HS-27A (cell line): ENCODE data around the gene PEPD.

Experiments
- DNase-seq: peaks from one replicate; pipeline ENCODE4 v3.0.0-alpha.2; 2012; ENCODE audit warnings: low read depth, missing footprints

The PEPD gene

GRCh38 chr19:33458807-33459206 lies 62.8 kb downstream of the PEPD start:
- no peak for DNase-seq

DNA sequence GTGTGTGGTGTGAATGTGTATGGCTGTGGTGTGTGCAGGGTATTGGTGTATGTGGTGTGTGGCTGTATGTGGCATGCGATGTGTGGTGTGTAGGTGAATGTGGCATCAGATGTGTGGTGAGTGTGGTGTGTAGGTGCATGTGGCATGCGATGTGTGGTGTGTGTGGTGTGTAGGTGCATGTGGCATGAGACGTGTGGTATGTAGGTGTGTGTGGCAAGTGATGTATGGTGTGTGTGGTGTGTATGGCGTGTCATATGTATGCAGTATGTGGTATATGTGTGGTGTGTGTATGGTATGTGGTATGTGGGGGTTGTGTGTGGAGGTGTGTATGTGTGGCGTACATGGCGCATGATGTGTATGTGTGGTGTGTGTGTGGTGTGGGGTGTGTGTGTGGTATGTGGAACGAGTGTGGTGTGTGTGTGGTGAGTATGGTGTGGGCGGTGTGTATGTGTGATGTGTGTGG lies 63.4 kb downstream of the PEPD start:
- no peak for DNase-seq

GRCh38 chr19:33456845-33457220 lies 64.8 kb downstream of the PEPD start:
- no peak for DNase-seq

DNA sequence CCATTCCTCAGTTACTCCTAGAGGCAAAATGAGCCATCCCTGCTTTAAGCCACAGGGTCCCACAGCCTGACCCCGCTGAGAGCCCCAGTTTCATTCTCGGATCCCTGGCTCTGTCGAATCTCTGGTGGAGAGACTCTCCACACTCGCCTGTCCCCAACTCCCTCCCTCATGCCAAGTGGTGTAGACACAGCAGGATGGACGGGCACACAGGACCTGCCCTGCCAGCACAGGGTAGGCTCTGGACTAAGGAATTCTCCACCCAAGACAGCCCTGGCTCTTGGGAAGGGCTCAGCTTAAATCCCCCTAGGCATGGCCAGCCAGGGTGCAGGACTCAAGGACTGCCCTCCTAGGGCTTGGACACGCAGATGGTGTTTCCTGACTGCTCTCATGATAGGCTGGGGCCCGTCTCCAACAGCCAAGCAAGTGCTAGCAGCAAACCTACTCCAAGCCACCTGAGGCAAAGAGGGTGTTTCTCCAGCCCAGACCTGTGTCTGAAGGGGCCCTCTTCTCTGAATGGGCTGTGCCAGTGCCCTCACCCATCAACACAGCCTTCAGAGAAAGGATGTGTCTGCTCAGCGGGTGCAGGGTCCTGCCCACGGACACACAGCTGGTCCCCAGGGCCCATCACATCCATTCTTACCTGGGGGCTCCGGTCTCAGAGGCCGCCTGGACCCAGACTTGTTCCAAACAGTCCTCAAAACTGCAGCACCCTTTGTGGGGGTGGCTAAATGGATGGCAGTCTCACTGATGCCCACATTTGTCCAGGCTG lies 65.3 kb downstream of the PEPD start:
- DNase-seq, result no peak

GRCh38 chr19:33453265-33453664 lies 68.3 kb downstream of the PEPD start:
- DNase-seq, result no peak

GRCh38 chr19:33450689-33451088 lies 70.9 kb downstream of the PEPD start:
- no peak for DNase-seq

GRCh38 chr19:33449799-33450198 lies 71.8 kb downstream of the PEPD start:
- DNase-seq, result no peak

GRCh38 chr19:33448159-33448516 lies 73.5 kb downstream of the PEPD start:
- no peak for DNase-seq

GRCh38 chr19:33447336-33448158 lies 74.0 kb downstream of the PEPD start:
- no peak for DNase-seq

GRCh38 chr19:33446330-33447293 lies 75.0 kb downstream of the PEPD start:
- no peak for DNase-seq

- no peak for DNase-seq
Measured at GRCh38 chr19:33445442-33446329, 75.9 kb downstream of the PEPD start.

DNA sequence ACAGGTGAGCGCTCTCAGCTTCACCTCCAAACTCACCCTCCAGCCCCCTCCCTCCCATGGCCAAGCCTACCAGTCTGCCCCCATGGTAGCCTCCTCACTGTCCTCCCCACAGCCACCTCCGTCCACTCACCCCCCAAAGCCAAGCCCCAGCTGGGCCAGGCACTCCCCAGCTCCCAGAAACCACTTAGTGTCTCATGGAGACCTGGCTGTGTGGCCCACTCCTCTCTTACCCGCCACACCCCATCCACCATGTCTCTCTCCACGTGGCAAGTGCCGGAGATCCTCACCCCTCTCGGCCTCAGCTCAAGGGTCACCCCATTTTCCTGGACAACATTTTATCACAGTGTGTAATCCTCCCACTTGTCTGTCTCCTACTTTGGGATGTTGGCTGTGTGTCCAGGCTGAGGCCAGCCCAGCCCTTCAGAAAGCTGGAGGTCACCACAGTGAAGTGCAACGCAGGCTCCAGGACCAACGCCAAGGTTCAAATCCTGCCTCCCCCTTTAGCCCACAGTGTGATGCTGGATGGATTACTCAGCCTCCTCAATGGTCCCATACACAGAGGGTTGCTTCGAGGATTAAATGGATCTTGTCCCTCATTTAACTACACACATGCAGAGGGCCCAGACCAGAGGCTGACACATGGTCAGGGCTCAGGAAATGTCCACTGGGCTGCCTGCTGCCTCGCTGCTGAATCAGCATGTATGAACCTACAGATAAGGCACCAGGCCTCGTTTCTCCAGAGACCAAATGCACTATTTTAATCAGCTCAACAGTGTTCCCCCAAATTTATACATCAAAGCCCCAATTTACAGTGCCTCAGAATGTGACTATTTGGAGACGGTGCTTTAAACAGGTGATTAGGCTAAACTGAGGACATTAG lies 76.8 kb downstream of the PEPD start:
- no peak for DNase-seq

GRCh38 chr19:33443638-33444561 lies 77.7 kb downstream of the PEPD start:
- no peak for DNase-seq

- no peak for DNase-seq
Measured at GRCh38 chr19:33442706-33443105, 78.9 kb downstream of the PEPD start.

DNA sequence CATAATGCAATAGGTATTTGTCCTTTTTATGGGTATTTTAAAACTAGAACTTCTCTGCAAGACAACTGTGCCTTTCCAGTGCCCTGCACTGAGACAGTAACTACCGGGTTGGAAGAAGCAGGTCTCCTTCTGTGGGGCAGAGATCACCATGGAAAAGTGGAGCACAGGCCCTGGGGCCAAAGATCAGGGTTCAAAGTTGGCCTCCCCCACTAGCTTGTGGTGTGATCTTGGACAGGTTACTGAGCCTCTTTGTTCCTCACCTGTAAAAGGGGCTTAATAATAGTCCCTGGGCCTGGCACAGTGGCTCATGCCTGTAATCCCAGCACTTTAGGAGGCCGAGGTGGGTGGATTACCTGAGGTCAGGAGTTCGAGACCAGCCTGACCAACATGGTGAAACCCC lies 79.8 kb downstream of the PEPD start:
- DNase-seq, result no peak

- DNase-seq, result no peak
Measured at GRCh38 chr19:33441277-33441699, 80.3 kb downstream of the PEPD start.

GRCh38 chr19:33440682-33441081 lies 80.9 kb downstream of the PEPD start:
- no peak for DNase-seq

DNA sequence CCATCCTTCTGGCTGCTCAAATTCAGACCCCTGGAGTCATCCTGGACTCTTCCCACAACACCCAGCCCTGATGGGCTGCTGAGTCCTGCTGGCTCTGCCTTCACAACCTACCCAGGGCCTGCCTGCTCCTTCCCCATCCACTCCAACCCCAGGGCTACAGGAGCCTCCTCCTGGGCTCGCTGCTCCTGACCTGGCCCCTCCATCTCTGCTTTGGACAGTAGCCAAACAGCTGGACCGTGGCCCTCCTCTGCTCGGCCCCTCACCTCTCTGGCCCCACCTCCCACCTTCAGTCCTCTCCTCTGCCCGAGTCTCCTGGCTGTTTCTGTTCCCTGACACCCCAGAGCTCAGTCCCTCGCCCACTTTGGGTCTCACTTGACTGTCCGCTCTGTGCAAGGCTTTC lies 81.3 kb downstream of the PEPD start:
- DNase-seq, result no peak
